ENCODE data around the gene SARDH. TPM values are rescaled to one million over a fixed set of nuclear protein-coding genes. Genes with fewer than 3 reads are reported as not detected.

Gene SARDH
- total RNA-seq, 1 donor from 2014 or later, result 1.3 TPM

GRCh38 chr9:133717113-133718031, 20.8 kb downstream of the SARDH start:
- no peaks in the 10 kb centered on the region for H3K27me3 ChIP-seq
- H3K9me3 ChIP-seq, result no peaks in the 10 kb centered on the region
- intact Hi-C loops (cut with DNase I), result no loop called here
- no peak overlapping the region for H3K27ac ChIP-seq
- DNase-seq (ENCODE audit: low spot score in 2 of 2), result no peak
- no peak for TF ChIP-seq CTCF (IDR thresholded peaks at IDR 0.05)
- H3K4me3 ChIP-seq, result no peak overlapping the region
- H3K4me1 ChIP-seq, result no peaks in the 10 kb centered on the region
- H3K36me3 ChIP-seq, result no peaks in the 10 kb centered on the region

- no peak for DNase-seq (ENCODE audit: low spot score in 2 of 2)
- Histone ChIP-seq H3K27me3 (no peaks in the 10 kb centered on the region), H3K4me1 (no peaks in the 10 kb centered on the region), H3K9me3 (no peaks in the 10 kb centered on the region), H3K36me3 (no peaks in the 10 kb centered on the region), H3K4me3 (no peak overlapping the region), H3K27ac (no peak overlapping the region)
- TF ChIP-seq CTCF (IDR thresholded peaks at IDR 0.05), result no peak
- intact Hi-C loops (cut with DNase I), result no loop called here
These were observed 21.5 kb downstream of the SARDH start for GRCh38 chr9:133716564-133717112.

GRCh38 chr9:133715866-133716563, 22.1 kb downstream of the SARDH start:
- no peaks in the 10 kb centered on the region for H3K4me1 ChIP-seq
- intact Hi-C loops (cut with DNase I), result no loop called here
- no peaks in the 10 kb centered on the region for H3K9me3 ChIP-seq
- DNase-seq (ENCODE audit: low spot score in 2 of 2), result no peak
- no peak overlapping the region for H3K4me3 ChIP-seq
- no peaks in the 10 kb centered on the region for H3K36me3 ChIP-seq
- peak in 1 of 3 experiments; percentile 7 for TF ChIP-seq CTCF (IDR thresholded peaks at IDR 0.05)
- H3K27ac ChIP-seq, result peak overlapping the region in 1 of 2 donors; percentile 27
- no peaks in the 10 kb centered on the region for H3K27me3 ChIP-seq

- TF ChIP-seq CTCF (IDR thresholded peaks at IDR 0.05), result no peak
- Histone ChIP-seq H3K27ac (no peak overlapping the region), H3K27me3 (no peaks in the 10 kb centered on the region), H3K9me3 (no peaks in the 10 kb centered on the region), H3K36me3 (no peaks in the 10 kb centered on the region), H3K4me1 (no peaks in the 10 kb centered on the region), H3K4me3 (no peak overlapping the region)
- intact Hi-C loops (cut with DNase I), result no loop called here
- no peak for DNase-seq (ENCODE audit: low spot score in 2 of 2)
These were observed 22.8 kb downstream of the SARDH start for GRCh38 chr9:133715295-133715865.

- intact Hi-C loops (cut with DNase I), result no loop called here
These were observed 23.4 kb downstream of the SARDH start for GRCh38 chr9:133714606-133715294.

More at GRCh38 chr9:133714606-133715294, 23.4 kb downstream of the SARDH start:
- no peaks in the 10 kb centered on the region for H3K36me3 ChIP-seq
- H3K4me3 ChIP-seq, result no peak overlapping the region
- TF ChIP-seq CTCF (IDR thresholded peaks at IDR 0.05), result no peak
- no peak for DNase-seq (ENCODE audit: low spot score in 2 of 2)
- H3K4me1 ChIP-seq, result no peaks in the 10 kb centered on the region
- H3K27ac ChIP-seq, result no peak overlapping the region
- H3K27me3 ChIP-seq, result no peaks in the 10 kb centered on the region
- H3K9me3 ChIP-seq, result no peaks in the 10 kb centered on the region

All from ascending aorta (tissue), 2 donors.